Medulla oblongata (tissue), 1 donor: Measurements from ENCODE around the gene CLASP1.

Experiments used
- DNase-seq: peaks from one replicate; pipeline ENCODE4 v3.0.0-alpha.2; 2015; ENCODE audit errors: extremely low spot score

CLASP1 gene

DNA sequence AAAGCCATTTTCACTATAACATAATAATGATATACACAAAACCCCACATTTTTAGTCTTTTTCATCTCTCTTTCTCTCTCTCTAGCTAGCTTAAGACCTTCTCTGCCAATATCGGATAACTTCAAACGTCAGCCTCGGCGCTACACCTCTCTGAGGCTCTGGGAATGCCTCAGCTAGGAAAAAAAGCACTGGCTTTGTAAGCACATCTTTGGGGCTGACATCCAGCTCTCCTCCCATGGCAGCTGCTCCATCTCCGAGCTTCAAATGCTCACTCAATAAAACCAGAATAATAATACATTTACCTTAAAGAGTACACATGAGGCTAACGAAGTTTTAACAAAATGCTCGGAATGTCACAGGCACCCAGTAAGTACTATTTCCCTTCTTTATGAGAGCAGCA lies 107.8 kb downstream of the CLASP1 start:
- DNase-seq, result no peak

GRCh38 chr2:121539750-121540469 lies 109.4 kb downstream of the CLASP1 start:
- no peak for DNase-seq

- no peak for DNase-seq
Measured at GRCh38 chr2:121536850-121537557, 112.3 kb downstream of the CLASP1 start.

GRCh38 chr2:121536347-121536746 lies 112.9 kb downstream of the CLASP1 start:
- DNase-seq, result no peak

DNA sequence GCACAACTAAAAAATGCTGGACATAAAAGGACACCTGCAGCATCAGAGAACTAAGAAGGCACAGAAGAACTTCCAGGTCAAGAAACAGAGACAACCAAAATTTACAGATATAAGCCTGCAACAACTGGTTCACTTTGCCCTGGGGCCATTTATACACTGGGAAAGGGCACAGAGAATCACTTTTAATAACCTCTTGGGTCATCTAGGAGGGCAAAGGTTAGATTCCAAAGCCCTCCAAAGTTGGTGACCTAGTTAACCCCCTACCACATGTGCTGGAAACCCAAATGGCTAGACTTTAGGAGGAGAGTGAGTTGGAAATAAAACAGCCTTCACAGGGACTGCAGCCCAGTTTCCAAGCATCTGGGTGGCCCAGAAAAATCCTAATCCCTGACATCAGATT lies 115.3 kb downstream of the CLASP1 start:
- DNase-seq, result no peak

- no peak for DNase-seq
Measured at GRCh38 chr2:121532894-121533293, 116.4 kb downstream of the CLASP1 start.

GRCh38 chr2:121532347-121532766 lies 116.9 kb downstream of the CLASP1 start:
- no peak for DNase-seq

- DNase-seq, result peak; percentile 89
Measured at GRCh38 chr2:121530212-121530705, 119.0 kb downstream of the CLASP1 start.

GRCh38 chr2:121529439-121530211 lies 119.6 kb downstream of the CLASP1 start:
- peak; percentile 75 for DNase-seq

GRCh38 chr2:121527009-121527682 lies 122.1 kb downstream of the CLASP1 start:
- no peak for DNase-seq

DNA sequence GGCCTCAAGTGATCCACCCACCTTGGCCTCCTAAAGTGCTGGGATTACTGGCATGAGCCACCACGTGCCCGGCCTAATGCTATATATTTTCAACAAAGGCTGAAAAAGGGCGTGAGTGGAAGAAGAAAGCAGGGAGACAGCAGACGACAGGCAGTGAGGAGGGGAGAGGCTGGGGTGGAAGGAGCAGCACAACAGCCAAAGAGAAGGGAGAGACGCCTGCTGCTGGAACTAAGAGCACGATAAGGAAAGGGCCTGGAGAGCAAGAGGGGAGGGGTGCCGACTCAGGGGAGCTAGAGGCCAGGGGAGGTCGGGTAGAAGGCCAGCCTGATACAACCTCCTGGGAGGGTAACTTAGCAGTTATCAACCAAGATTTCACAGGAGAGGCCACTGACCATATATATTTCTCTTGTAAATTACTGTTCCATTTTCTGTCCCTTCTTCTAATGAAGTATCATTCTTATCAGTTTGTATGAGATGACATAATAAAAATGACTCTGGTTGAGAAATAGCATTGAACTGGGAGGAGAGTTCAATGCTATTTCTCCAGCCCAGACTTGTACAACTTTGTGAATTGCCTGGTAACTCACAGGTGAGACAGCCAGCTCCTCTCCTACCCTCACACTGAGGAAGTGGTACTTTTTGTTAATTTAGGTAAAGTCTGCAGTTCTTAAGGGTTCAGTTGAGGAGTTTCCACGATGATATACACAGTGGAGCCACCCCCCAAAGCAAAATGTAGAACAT lies 124.4 kb downstream of the CLASP1 start:
- DNase-seq, result no peak

DNA sequence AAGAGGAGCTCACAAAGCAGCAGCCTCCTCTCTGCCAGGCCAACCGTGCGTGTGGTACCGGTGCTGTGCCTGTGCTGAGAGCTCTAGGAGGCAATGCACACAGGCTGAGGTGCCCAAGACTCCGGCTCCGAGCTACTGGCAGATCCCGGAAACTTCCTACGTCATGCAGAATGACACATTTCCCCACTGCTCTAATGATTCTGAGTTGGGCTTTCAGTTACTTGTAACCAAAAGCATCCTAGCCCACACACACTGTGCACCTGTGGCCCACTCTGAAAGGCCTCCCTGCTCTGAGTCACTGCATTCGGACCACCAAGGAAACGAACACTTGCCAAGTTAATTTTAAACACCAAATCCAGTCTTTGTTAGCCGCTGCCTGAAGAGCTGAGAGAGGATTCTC lies 127.9 kb downstream of the CLASP1 start:
- peak; percentile 65 for DNase-seq

- peak; percentile 30 for DNase-seq
Measured at GRCh38 chr2:121520641-121520994, 128.6 kb downstream of the CLASP1 start.

DNA sequence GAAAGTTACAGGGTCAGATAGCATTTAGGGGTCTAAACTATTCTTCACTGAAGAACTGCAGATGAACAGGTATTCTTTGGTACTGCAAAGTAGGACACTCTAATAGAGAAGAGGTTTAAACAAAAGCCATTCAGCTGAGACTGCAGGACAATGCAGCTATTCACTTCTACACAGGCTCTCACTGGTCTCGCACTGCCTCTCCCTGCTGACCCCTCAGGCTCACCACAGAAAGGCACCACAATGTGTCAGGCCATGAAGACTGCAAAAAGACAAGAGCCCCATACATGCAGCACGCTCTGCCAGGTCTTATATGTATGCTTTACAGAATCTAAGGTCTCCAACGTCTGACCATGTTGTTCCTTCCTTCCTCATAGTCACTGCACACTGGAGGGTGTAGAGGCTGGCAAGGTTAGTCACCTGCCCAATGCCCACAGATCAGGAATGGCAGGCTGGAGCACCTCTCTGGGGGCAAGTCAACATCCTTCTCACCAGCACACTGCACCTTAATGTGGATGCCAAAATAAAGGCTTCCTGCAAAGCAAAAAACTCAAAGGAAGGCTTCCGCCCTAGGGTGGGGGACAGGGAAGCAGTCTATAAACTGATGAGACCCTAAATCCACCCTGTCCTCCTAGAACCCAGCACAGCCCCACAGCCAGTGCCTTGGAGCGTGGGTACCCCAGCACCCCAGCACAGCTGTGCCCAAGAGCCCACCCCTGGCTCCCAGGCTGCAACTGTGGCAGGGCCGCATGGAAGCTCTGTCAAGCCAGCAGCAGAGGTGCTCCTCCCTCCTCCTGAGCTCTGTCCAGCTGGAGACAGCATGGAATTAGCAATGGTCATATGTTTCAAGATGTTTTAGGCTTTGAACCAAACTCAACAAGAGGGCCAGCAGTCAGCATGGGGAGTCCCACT lies 129.3 kb downstream of the CLASP1 start:
- peak; percentile 94 for DNase-seq

DNA sequence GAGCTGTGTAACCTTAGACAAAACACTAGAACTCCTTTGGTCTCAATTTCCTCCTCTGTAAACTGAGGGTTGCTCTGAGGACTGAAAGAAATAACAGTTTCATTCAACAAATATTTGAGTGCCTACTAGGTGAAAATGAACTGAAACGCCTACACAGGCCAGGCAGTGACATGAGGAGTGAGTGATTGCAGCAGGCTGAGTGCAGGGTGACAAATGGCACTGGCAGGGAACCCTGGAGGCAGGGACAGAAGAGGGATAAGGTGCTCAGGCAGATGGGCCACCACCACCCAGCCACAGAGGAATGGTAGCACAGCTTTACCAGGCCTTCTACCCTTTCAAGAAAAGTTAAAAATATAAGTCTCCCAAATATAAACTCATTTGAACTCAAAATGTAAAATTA lies 130.1 kb downstream of the CLASP1 start:
- peak; percentile 35 for DNase-seq

GRCh38 chr2:121513597-121514333 lies 135.5 kb downstream of the CLASP1 start:
- no peak for DNase-seq

- DNase-seq, result no peak
Measured at GRCh38 chr2:121510857-121511256, 138.4 kb downstream of the CLASP1 start.

- no peak for DNase-seq
Measured at GRCh38 chr2:121506621-121507020, 142.6 kb downstream of the CLASP1 start.

DNA sequence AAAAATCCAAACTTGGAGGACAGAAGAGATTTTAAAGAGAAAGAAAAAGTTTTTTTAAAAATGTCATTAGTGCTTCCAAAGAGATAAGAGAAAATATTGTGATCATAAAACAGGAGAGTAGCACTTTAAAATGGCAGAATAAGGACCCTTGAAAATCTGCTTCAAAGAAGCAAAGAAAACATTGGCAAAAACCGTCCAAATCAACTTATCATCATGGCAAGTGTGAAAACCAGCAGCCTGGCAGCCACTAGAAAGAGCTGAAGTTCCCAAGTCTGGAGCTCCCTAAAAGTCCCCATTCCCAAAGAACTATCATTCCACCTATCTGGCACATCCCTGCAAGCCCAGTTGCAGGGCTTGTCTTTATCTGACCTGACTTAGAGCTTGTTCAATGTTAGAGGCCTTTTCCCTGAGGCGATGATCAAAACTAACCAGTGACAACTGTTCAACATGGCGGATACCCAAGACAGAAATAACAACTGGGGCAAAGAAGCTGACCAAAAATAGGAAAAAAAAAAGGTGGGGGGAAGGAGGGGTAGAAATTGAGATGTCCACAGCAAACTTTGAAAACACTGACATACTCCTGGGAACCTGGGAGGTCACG lies 143.2 kb downstream of the CLASP1 start:
- DNase-seq, result no peak
